WERI-Rb-1 (cell line): ENCODE data around the gene RASSF10.

Experiments
- DNase-seq: peaks from one replicate; pipeline ENCODE4 v3.0.0-alpha.2; 2020
- H3K27ac ChIP-seq: fragments of 250-450 bp; sonication (Bioruptor Pico); 2 replicates; pipeline ENCODE4 v1.5.1; 2020; ENCODE audit warnings: mild to moderate bottlenecking, moderate library complexity
- H3K27me3 ChIP-seq: fragments of 250-450 bp; sonication (Bioruptor Pico); 2 replicates; pipeline ENCODE4 v1.5.1; 2021; ENCODE audit warnings: mild to moderate bottlenecking, low read depth, moderate library complexity; ENCODE audit not compliant: insufficient read depth, severe bottlenecking
- H3K36me3 ChIP-seq: fragments of 250-450 bp; sonication (Bioruptor Pico); 2 replicates; pipeline ENCODE4 v1.5.1; 2020; ENCODE audit warnings: mild to moderate bottlenecking, moderate library complexity
- H3K4me3 ChIP-seq: 2 replicates; pipeline ENCODE4 v1.5.1; 2011; ENCODE audit warnings: low read depth, mild to moderate bottlenecking, control low read depth, low read length
- H3K9me3 ChIP-seq: fragments of 250-450 bp; sonication (Bioruptor Pico); 2 replicates; pipeline ENCODE4 v1.5.1; 2021; ENCODE audit warnings: mild to moderate bottlenecking, moderate library complexity; ENCODE audit not compliant: severe bottlenecking
- TF ChIP-seq, protein P1 (sequence below): IDR thresholded peaks from 2 replicates; pipeline ENCODE4 v1.5.1; 2011; ENCODE audit warnings: low read depth, mild to moderate bottlenecking, control low read depth, inconsistent platforms, low read length

Gene RASSF10

GRCh38 chr11:13010749-13011465, 1.8 kb downstream of the RASSF10 start:
- H3K4me3 ChIP-seq: no peak overlapping the region
- H3K36me3 ChIP-seq: no peaks in the 10 kb centered on the region
- H3K27ac ChIP-seq: no peak overlapping the region
- peaks cover 88% of the 10 kb centered on the region for H3K27me3 ChIP-seq
- peaks cover 12% of the 10 kb centered on the region for H3K9me3 ChIP-seq
- TF ChIP-seq, protein P1, sequence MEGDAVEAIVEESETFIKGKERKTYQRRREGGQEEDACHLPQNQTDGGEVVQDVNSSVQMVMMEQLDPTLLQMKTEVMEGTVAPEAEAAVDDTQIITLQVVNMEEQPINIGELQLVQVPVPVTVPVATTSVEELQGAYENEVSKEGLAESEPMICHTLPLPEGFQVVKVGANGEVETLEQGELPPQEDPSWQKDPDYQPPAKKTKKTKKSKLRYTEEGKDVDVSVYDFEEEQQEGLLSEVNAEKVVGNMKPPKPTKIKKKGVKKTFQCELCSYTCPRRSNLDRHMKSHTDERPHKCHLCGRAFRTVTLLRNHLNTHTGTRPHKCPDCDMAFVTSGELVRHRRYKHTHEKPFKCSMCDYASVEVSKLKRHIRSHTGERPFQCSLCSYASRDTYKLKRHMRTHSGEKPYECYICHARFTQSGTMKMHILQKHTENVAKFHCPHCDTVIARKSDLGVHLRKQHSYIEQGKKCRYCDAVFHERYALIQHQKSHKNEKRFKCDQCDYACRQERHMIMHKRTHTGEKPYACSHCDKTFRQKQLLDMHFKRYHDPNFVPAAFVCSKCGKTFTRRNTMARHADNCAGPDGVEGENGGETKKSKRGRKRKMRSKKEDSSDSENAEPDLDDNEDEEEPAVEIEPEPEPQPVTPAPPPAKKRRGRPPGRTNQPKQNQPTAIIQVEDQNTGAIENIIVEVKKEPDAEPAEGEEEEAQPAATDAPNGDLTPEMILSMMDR: no peak
- no peak for DNase-seq

- H3K4me3 ChIP-seq: no peak overlapping the region
Measured at GRCh38 chr11:13011466-13012055, 2.4 kb downstream of the RASSF10 start.

GRCh38 chr11:13012056-13012661, 3.0 kb downstream of the RASSF10 start:
- H3K36me3 ChIP-seq: no peaks in the 10 kb centered on the region
- no peak for DNase-seq
- H3K4me3 ChIP-seq: no peak overlapping the region
- TF ChIP-seq, protein P1: no peak
- no peak overlapping the region for H3K27ac ChIP-seq
- H3K9me3 ChIP-seq: peaks cover 9% of the 10 kb centered on the region
- H3K27me3 ChIP-seq: peaks cover 88% of the 10 kb centered on the region

More at GRCh38 chr11:13011466-13012055, 2.4 kb downstream of the RASSF10 start:
- H3K9me3 ChIP-seq: peaks cover 12% of the 10 kb centered on the region
- DNase-seq: no peak
- H3K27me3 ChIP-seq: peaks cover 87% of the 10 kb centered on the region
- H3K27ac ChIP-seq: no peak overlapping the region
- TF ChIP-seq, protein P1: no peak
- no peaks in the 10 kb centered on the region for H3K36me3 ChIP-seq

DNA sequence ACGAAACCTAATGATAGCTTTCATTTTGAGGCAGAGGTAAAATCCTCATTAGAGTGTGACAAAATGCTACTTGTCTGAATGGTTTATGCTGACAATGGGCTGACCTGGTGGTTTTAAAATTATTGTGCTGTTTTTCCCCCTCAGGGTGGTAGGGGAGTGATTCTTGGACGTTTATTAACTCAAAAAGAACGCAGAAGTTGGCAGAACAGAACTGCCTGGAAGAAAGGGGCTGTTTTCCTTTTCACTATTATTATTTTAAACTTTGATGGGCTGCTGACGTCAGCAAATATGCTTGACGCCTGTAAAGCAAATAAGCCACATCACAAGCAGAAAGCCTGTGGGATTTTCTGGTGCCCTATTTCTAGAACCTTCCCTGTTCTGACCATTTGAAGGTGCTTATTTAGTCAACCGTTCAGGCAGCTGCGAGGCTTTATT, 4.0 kb downstream of the RASSF10 start:
- no peak for DNase-seq
- Histone ChIP-seq H3K4me3 (no peak overlapping the region), H3K27me3 (peaks cover 83% of the 10 kb centered on the region), H3K27ac (no peak overlapping the region), H3K36me3 (no peaks in the 10 kb centered on the region), H3K9me3 (peaks cover 8% of the 10 kb centered on the region)
- TF ChIP-seq, protein P1: no peak

DNA sequence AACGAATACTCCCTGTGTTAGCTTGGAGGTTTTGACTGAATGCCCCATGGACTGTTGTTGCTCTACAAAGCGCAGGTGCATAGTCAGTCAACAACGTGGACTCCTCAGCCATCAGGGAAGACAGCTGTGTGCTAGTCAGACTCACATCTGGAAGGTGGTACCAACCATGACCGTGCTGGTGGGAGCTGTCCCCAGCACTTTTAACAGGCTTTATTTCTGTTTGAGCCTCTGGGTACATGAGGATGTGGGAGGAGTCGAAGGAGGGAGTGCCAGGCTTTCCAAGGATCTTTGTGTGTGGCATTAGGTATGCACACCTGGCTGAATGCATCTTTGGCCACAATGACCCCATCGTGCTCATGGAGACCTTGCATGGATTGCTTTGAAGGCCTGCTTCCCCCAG, 6.6 kb downstream of the RASSF10 start:
- Histone ChIP-seq H3K9me3 (no peaks in the 10 kb centered on the region), H3K36me3 (no peaks in the 10 kb centered on the region), H3K27ac (no peak overlapping the region), H3K4me3 (no peak overlapping the region), H3K27me3 (peaks cover 66% of the 10 kb centered on the region)
- TF ChIP-seq, protein P1: no peak
- DNase-seq: no peak
